Naive B cell (primary cell): ENCODE results near the gene NPHP4. TPM values are rescaled to one million over a fixed set of nuclear protein-coding genes. Genes with fewer than 3 reads are reported as not detected.

Source experiments
- ATAC-seq, 2 donors: fragments of 150-1000 bp; cut with Tn5 transposase; 2 replicates each; pipeline ENCODE4 v1.10.0; 2021; ENCODE audit warnings: low read depth in 2 of 2, mild to moderate bottlenecking in 2 of 2, moderate library complexity in 2 of 2
- DNase-seq: peaks from one replicate; pipeline ENCODE4 v3.0.0; 2022
- H3K27ac Mint-ChIP-seq, 6 donors: one replicate each; pipeline ENCODE4 v1.8.0; 2020 to 2022; ENCODE audit warnings: mild to moderate bottlenecking in 6 of 6, mixed read lengths in 6 of 6, moderate library complexity in 5 of 6, inconsistent platforms in 2 of 6
- H3K27me3 Mint-ChIP-seq, 3 donors: one replicate each; pipeline ENCODE4 v1.8.0; 2021 to 2022; ENCODE audit warnings: mixed read lengths in 3 of 3, mild to moderate bottlenecking in 1 of 3
- H3K36me3 Mint-ChIP-seq, 2 donors: one replicate each; pipeline ENCODE4 v1.8.0; 2020 to 2022; ENCODE audit warnings: mixed read lengths in 2 of 2, inconsistent platforms in 1 of 2, mild to moderate bottlenecking in 1 of 2
- H3K4me1 Mint-ChIP-seq, 3 donors: one replicate each; pipeline ENCODE4 v1.8.0; 2020 to 2022; ENCODE audit warnings: mixed read lengths in 3 of 3, inconsistent platforms in 1 of 3, mild to moderate bottlenecking in 1 of 3, moderate library complexity in 1 of 3
- H3K4me3 Mint-ChIP-seq, 8 donors: one replicate each; pipeline ENCODE4 v1.8.0; 2020 to 2022; ENCODE audit warnings: mild to moderate bottlenecking in 8 of 8, mixed read lengths in 8 of 8, moderate library complexity in 8 of 8, inconsistent platforms in 2 of 8
- H3K9me3 Mint-ChIP-seq, 7 donors: one replicate each; pipeline ENCODE4 v1.8.0; 2020 to 2022; ENCODE audit warnings: mixed read lengths in 7 of 7, mild to moderate bottlenecking in 5 of 7, inconsistent platforms in 2 of 7, moderate library complexity in 1 of 7
- polyA plus RNA-seq, 6 donors: library from polyadenylated mRNA; unstranded; fragments of 300-500 nt; fragmentation: Illumina TruSeq; gene quantifications; one replicate each; pipeline ENCODE4 v1.2.3, GENCODE V29; 2021; ENCODE audit warnings: low read depth in 6 of 6

Gene NPHP4
- polyA plus RNA-seq, 6 donors from 2014 or later, result 0.51 to 1.1 (median 0.68) TPM; not detected in 1

DNA sequence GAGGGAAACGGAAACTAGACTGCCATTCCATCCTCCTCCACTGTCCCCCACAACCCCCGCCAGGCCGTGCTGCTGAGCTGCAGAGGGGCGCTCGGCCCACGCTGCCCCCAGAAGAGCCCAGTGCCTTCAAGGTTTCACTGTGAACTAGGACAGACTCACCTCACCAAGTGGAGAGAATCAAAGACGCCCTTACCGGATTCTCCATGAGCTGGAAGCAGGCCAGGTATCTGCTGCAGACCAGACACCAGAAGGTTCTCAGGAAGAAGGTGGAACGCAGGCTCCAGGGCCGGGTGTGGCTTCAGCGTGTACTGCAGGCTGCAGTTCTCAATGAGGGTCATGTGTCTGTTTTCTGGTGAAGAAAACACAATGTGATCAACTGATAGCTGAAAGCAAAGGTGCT is 30.6 kb downstream of the NPHP4 start:
- H3K27ac Mint-ChIP-seq, result peak overlapping the region in 1 of 6 donors; percentile 5

DNA sequence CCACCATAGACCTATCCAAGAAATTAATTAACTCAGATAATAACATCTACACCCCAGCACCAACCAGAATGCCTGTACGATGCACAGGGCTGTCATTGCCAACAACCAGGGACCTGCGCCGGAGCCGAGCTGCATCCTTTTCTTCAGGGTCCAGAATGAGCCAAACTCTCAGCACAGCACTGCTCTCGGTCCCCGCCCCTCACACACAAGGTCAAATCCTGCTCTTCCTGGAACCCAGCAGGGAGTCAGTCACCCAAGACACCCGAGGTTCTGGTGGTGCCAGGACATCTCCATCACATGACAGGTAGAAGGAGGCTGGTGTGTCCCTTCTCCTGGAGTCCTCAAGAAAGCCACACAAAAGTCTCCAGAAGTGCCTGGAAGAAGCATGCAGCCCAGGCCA is 31.9 kb downstream of the NPHP4 start:
- no peak for ATAC-seq
- H3K36me3 Mint-ChIP-seq, result peaks cover 15 to 26% of the 10 kb centered on the region in 2 donors

More for the DNA sequence above, 30.6 kb downstream of the NPHP4 start:
- Mint-ChIP-seq H3K27me3 (peaks cover 0 to 7% (median 6%) of the 10 kb centered on the region in 3 donors), H3K4me1 (peaks cover 0 to 5% (median 0%) of the 10 kb centered on the region in 3 donors), H3K36me3 (peaks cover 15 to 17% of the 10 kb centered on the region in 2 donors), H3K9me3 (no peaks in the 10 kb centered on the region), H3K4me3 (peak overlapping the region in 1 of 8 donors; percentile 29)
- DNase-seq, result no peak
- no peak for ATAC-seq

DNA sequence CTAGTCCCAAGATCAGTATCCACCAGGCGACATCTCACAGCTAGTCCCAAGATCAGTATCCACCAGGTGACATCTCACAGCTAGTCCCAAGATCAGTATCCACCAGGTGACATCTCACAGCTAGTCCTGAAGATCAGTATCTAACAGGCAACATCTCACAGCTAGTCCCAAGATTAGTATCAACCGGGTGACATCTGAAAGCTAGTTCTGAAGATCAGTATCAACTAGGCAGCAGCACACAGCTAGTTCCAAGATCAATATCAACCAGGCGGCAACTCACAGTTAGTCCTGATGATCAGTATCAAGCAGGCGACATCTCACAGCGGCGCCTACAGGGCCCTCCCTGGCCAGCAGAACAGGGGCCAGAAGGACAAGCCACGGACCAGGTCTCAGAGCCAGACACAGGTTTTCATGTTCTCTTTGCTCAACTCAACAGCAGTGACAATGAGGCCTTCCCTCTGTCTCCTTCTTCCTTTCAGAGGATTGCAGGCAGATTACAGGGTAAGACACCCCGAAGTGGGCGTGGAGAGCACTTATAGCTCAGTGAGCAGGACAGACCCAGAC is 32.5 kb downstream of the NPHP4 start:
- ATAC-seq (no peak), DNase-seq (no peak)
- H3K9me3 Mint-ChIP-seq, result peaks cover 0 to 3% (median 0%) of the 10 kb centered on the region in 7 donors
- peak overlapping the region in 1 of 6 donors; percentile 61 for H3K27ac Mint-ChIP-seq
- peaks cover 15 to 28% of the 10 kb centered on the region in 2 donors for H3K36me3 Mint-ChIP-seq
- peaks cover 9 to 15% (median 9%) of the 10 kb centered on the region in 3 donors for H3K4me1 Mint-ChIP-seq
- peaks cover 8 to 14% (median 10%) of the 10 kb centered on the region in 3 donors for H3K27me3 Mint-ChIP-seq
- no peak overlapping the region for H3K4me3 Mint-ChIP-seq

More for the DNA sequence above, 31.9 kb downstream of the NPHP4 start:
- no peak for DNase-seq
- Mint-ChIP-seq H3K4me1 (peaks cover 3 to 9% (median 3%) of the 10 kb centered on the region in 3 donors), H3K9me3 (peaks cover 0 to 2% (median 0%) of the 10 kb centered on the region in 7 donors), H3K27ac (no peak overlapping the region), H3K27me3 (peaks cover 4 to 12% (median 8%) of the 10 kb centered on the region in 3 donors), H3K4me3 (no peak overlapping the region)

DNA sequence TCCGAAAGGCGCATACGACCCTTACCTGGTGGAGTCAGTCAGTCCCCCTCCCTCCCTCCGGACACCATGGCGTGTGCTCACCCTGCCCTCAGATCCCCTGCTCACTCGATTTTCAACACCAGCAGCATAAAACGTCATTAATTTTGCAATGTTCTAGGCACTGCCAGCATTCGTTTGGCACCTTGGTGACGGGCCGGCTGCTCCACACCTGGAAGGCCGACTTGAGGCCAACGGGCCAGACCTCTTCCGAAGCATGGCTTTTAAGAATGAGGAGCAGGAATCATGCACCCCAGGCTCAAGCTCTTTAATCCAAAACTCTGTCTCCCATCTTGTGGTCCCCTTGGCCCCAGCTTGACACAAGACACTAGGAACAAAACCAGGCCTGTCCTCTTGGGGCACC is 33.1 kb downstream of the NPHP4 start:
- H3K4me1 Mint-ChIP-seq, result peaks cover 15 to 19% (median 15%) of the 10 kb centered on the region in 3 donors
- DNase-seq, result no peak
- peaks cover 0 to 6% (median 3%) of the 10 kb centered on the region in 7 donors for H3K9me3 Mint-ChIP-seq
- no peak overlapping the region for H3K27ac Mint-ChIP-seq
- peaks cover 15 to 28% of the 10 kb centered on the region in 2 donors for H3K36me3 Mint-ChIP-seq
- ATAC-seq, result no peak
- no peak overlapping the region for H3K4me3 Mint-ChIP-seq
- peaks cover 8 to 14% (median 10%) of the 10 kb centered on the region in 3 donors for H3K27me3 Mint-ChIP-seq

GRCh38 chr1:5956022-5956830 is 36.0 kb downstream of the NPHP4 start:
- H3K4me1 Mint-ChIP-seq, result peaks cover 15 to 19% (median 19%) of the 10 kb centered on the region in 3 donors
- no peak overlapping the region for H3K27ac Mint-ChIP-seq
- ATAC-seq, result no peak
- peaks cover 8 to 21% (median 10%) of the 10 kb centered on the region in 3 donors for H3K27me3 Mint-ChIP-seq
- DNase-seq, result no peak
- no peak overlapping the region for H3K4me3 Mint-ChIP-seq
- peaks cover 9 to 28% of the 10 kb centered on the region in 2 donors for H3K36me3 Mint-ChIP-seq
- H3K9me3 Mint-ChIP-seq, result peaks cover 0 to 6% (median 3%) of the 10 kb centered on the region in 7 donors

GRCh38 chr1:5955479-5955977 is 36.7 kb downstream of the NPHP4 start:
- H3K36me3 Mint-ChIP-seq, result peaks cover 2 to 22% of the 10 kb centered on the region in 2 donors
- no peak overlapping the region for H3K4me3 Mint-ChIP-seq
- peaks cover 0 to 6% (median 3%) of the 10 kb centered on the region in 7 donors for H3K9me3 Mint-ChIP-seq
- H3K27me3 Mint-ChIP-seq, result peaks cover 8 to 28% (median 14%) of the 10 kb centered on the region in 3 donors
- no peak overlapping the region for H3K27ac Mint-ChIP-seq
- DNase-seq (no peak), ATAC-seq (no peak)
- peaks cover 19 to 24% (median 19%) of the 10 kb centered on the region in 3 donors for H3K4me1 Mint-ChIP-seq

DNA sequence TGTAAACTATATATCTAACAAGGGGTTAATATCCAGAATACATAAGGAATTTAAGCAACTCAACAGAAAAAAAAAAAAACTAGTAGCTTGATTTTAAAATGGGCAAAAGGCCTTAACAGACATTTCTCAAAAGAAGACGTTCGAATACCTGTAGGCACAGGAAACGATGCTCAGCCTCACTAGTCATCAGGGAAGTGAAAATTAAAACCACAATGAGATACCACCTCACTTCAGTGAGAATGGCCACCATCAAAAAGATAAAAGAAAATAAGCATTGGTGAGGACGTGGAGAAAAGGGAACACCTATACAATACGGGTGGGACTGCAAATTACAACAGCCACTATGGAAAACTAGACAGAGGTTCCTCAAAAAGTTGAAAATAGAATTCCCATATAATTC is 37.3 kb downstream of the NPHP4 start:
- Mint-ChIP-seq H3K27me3 (peaks cover 8 to 28% (median 15%) of the 10 kb centered on the region in 3 donors), H3K9me3 (peaks cover 0 to 6% (median 3%) of the 10 kb centered on the region in 7 donors), H3K4me1 (peaks cover 19 to 24% (median 20%) of the 10 kb centered on the region in 3 donors), H3K4me3 (peak overlapping the region in 2 of 8 donors; percentile 21 to 22), H3K36me3 (peaks cover 0 to 17% of the 10 kb centered on the region in 2 donors), H3K27ac (peak overlapping the region in 1 of 6 donors; percentile 8)
- ATAC-seq (peak; percentile 87 to 99), DNase-seq (peak; percentile 59)

GRCh38 chr1:5953386-5953785 is 38.8 kb downstream of the NPHP4 start:
- Mint-ChIP-seq H3K27ac (no peak overlapping the region), H3K36me3 (peaks cover 7 to 25% of the 10 kb centered on the region in 2 donors), H3K4me3 (no peak overlapping the region), H3K27me3 (peaks cover 13 to 34% (median 26%) of the 10 kb centered on the region in 3 donors), H3K4me1 (peaks cover 19 to 24% (median 20%) of the 10 kb centered on the region in 3 donors), H3K9me3 (peaks cover 0 to 6% (median 3%) of the 10 kb centered on the region in 7 donors)
- ATAC-seq (no peak), DNase-seq (no peak)

GRCh38 chr1:5951846-5952410 is 40.3 kb downstream of the NPHP4 start:
- H3K36me3 Mint-ChIP-seq, result peaks cover 12 to 22% of the 10 kb centered on the region in 2 donors
- peaks cover 19 to 23% (median 20%) of the 10 kb centered on the region in 3 donors for H3K4me1 Mint-ChIP-seq
- ATAC-seq, result no peak
- peaks cover 10 to 32% (median 26%) of the 10 kb centered on the region in 3 donors for H3K27me3 Mint-ChIP-seq
- peaks cover 0 to 6% (median 3%) of the 10 kb centered on the region in 7 donors for H3K9me3 Mint-ChIP-seq
- DNase-seq, result no peak
- no peak overlapping the region for H3K4me3 Mint-ChIP-seq
- no peak overlapping the region for H3K27ac Mint-ChIP-seq

DNA sequence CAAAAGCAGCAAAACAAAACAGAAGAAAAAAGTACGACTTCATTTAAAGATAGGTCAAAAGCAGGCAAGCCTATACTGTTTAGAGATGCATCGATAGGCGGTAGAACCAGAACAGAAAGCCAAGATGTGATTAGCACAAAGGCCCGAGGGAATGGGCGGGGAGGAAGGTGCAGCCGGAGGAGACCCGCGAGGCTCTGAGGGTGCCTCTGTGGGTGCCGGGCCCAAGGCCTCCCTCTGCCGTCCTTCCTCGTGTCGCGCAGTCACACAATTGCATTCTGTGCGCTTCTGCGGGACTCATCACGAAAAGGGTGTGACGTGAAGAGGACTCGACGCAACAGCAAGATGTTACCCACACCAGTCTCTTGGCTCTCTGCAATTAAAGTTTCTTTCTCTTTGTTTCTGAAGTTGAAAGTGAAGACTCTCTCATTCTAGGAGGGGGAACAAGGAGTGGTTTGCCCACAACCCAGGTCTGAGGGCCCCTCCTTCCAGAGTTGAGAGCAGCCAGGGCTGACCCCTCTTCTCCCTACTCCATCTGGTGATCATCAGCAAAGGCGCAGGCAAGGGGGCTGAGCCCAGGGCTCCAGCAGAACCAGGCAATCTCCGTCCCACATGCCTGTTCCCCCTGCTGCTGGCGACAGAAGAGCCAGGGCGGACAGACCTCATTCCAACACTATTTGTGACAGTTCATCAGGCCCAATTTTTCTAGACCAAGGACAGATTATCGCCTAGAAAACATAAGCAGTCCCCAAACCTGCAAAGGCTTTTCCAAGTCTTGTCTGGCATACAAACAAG is 41.0 kb downstream of the NPHP4 start:
- Mint-ChIP-seq H3K4me3 (peak overlapping the region in 2 of 8 donors; percentile 13), H3K4me1 (peaks cover 19 to 20% (median 19%) of the 10 kb centered on the region in 3 donors), H3K9me3 (peaks cover 0 to 6% (median 3%) of the 10 kb centered on the region in 7 donors), H3K36me3 (peaks cover 16 to 17% of the 10 kb centered on the region in 2 donors), H3K27me3 (peaks cover 5 to 27% (median 26%) of the 10 kb centered on the region in 3 donors), H3K27ac (no peak overlapping the region)
- ATAC-seq (peak in 1 of 2 donors; percentile 75), DNase-seq (peak; percentile 36)

DNA sequence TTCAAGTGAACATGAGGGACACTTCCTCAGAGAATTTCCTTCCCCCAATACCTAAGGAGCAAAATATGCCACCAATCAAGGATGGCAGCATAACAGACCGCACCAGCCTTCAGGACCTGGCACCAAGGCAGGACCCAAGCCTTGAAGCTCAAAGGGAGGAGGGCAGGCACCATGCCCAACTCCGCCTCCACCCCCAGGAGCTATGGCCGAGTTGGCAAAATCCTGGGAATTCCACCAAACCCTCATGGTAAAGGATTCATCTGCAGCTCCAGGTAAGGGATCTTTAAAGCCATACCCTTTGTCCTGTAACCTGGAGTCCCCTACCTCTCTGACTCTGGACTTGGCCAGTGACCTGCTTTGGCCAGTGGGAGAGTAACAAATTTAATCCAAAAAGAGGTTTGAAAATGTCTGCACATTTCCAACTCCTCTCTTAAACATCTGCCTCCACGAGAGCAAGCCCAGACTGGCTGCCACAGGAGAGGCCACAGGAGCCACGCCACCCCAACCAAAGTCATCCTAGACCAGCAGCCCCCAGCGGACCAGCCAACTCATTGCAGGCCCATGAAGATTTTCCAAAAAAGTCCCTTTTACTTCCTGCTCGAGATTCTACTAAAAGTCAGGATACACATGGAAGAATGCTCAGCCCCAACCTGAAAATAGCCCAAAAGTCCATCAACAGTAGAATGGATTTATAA is 41.9 kb downstream of the NPHP4 start:
- ATAC-seq (no peak), DNase-seq (no peak)
- Mint-ChIP-seq H3K36me3 (peaks cover 10 to 16% of the 10 kb centered on the region in 2 donors), H3K4me3 (peak overlapping the region in 1 of 8 donors; percentile 13), H3K27me3 (peaks cover 5 to 22% (median 22%) of the 10 kb centered on the region in 3 donors), H3K27ac (peak overlapping the region in 1 of 6 donors; percentile 30), H3K9me3 (peaks cover 0 to 6% (median 3%) of the 10 kb centered on the region in 7 donors), H3K4me1 (peaks cover 15 to 16% (median 16%) of the 10 kb centered on the region in 3 donors)

DNA sequence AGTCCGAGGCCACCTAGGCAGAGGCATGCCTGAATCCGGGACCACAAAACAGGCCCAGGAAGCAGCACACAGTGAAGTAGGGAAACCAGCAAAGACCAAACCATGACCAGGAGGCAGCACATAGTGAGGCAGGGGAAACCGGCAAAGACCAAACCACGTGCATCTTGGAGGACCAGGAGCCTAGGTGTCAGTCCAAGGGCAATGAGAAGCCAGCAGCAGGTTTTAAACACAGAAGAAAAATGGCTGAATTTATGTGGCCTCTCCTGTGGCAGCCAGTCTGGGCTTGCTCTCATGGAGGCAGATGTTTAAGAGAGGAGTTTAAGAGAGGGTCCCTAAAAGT is 42.5 kb downstream of the NPHP4 start:
- peaks cover 8 to 16% of the 10 kb centered on the region in 2 donors for H3K36me3 Mint-ChIP-seq
- H3K4me3 Mint-ChIP-seq, result no peak overlapping the region
- no peak overlapping the region for H3K27ac Mint-ChIP-seq
- DNase-seq, result no peak
- peaks cover 0 to 5% (median 3%) of the 10 kb centered on the region in 7 donors for H3K9me3 Mint-ChIP-seq
- no peak for ATAC-seq
- H3K4me1 Mint-ChIP-seq, result peaks cover 9 to 10% (median 9%) of the 10 kb centered on the region in 3 donors
- peaks cover 5 to 21% (median 16%) of the 10 kb centered on the region in 3 donors for H3K27me3 Mint-ChIP-seq
